Aorta (tissue), 5 donors: Measurements from ENCODE around the gene PNCK. TPM values are rescaled to one million over a fixed set of nuclear protein-coding genes. Genes with fewer than 3 reads are reported as not detected.

Source experiments
- ATAC-seq: fragments of 200-7000 bp; cut with Tn5 transposase; one replicate; pipeline ENCODE4 v1.9.1; 2022; ENCODE audit warnings: moderate library complexity; ENCODE audit not compliant: low FRiP score
- DNase-seq, 2 donors: peaks; one replicate each; pipeline ENCODE4 v3.0.0-alpha.2; 2020
- H3K27ac ChIP-seq, 2 donors: one replicate each; pipeline ENCODE4 v1.5.1; 2013; ENCODE audit warnings: low read length in 2 of 2, mild to moderate bottlenecking in 2 of 2, moderate library complexity in 2 of 2, control low read depth in 1 of 2, inconsistent platforms in 1 of 2, low read depth in 1 of 2
- H3K27me3 ChIP-seq, 2 donors: one replicate each; pipeline ENCODE4 v1.6.1; 2013; ENCODE audit warnings: control low read depth in 1 of 2, low read length in 1 of 2, mild to moderate bottlenecking in 1 of 2, moderate library complexity in 1 of 2; ENCODE audit not compliant: insufficient read depth in 2 of 2, control insufficient read depth in 1 of 2
- H3K36me3 ChIP-seq, 2 donors: one replicate each; pipeline ENCODE4 v1.6.1; 2013; ENCODE audit warnings: control low read depth in 1 of 2, low read length in 1 of 2, mild to moderate bottlenecking in 1 of 2; ENCODE audit not compliant: insufficient read depth in 2 of 2, control insufficient read depth in 1 of 2
- H3K4me1 ChIP-seq, 2 donors: one replicate each; pipeline ENCODE4 v1.6.1; 2013; ENCODE audit warnings: low read length in 2 of 2, control low read depth in 1 of 2, mild to moderate bottlenecking in 1 of 2, moderate library complexity in 1 of 2; ENCODE audit not compliant: insufficient read depth in 2 of 2, control insufficient read depth in 1 of 2
- H3K4me3 ChIP-seq, 2 donors: one replicate each; pipeline ENCODE4 v1.5.1; 2013; ENCODE audit warnings: low read length in 2 of 2, control low read depth in 1 of 2, mild to moderate bottlenecking in 1 of 2
- H3K9me3 ChIP-seq: one replicate; pipeline ENCODE4 v1.6.1; 2013; ENCODE audit warnings: mild to moderate bottlenecking, low read length; ENCODE audit not compliant: control insufficient read depth
- WGBS, 2 donors: extraction: QIAGEN DNeasy Blood & Tissue Kit; methylation state at CpG; one replicate each; pipeline ENCODE4 v1.1.7; 2013; 5-methylcytosine and 5-hydroxymethylcytosine counted together
- intact Hi-C, 2 donors: fragments of 100-400 bp; cut with DNase I; formaldehyde crosslinking; loops; one replicate each; pipeline versions ENCODE4 v1.14.2 to v1.15.0; 2022
- polyA plus RNA-seq, 2 donors: library from polyadenylated mRNA; stranded (reverse); fragments of 200-250 nt; gene quantifications; one replicate each; pipeline ENCODE4 v1.2.3, GENCODE V29; 2013
- total RNA-seq, 2 donors: library from RNA; stranded (reverse); fragmentation: NEBNext Ultra II Directional; extraction: Animal tissue kit (Norgen Biotek cat#: 25700); gene quantifications; one replicate each; pipeline ENCODE4 v1.2.1, GENCODE V29; 2021
- donor health status: healthy with polysubstance abuse.
- donor health status: Bipolar disorder and iron deficiency.
- donor health status: DM: no; HTN: no; CAD: no.
- donor health status: DM: no; HTN: no; CAD: no.
- donor health status: DM: yes; HTN: yes; CAD: no.

Gene PNCK
- total and polyA plus RNA-seq, 4 donors = 3.0 to 4.9 (median 4.3) TPM; not detected in 1

DNA sequence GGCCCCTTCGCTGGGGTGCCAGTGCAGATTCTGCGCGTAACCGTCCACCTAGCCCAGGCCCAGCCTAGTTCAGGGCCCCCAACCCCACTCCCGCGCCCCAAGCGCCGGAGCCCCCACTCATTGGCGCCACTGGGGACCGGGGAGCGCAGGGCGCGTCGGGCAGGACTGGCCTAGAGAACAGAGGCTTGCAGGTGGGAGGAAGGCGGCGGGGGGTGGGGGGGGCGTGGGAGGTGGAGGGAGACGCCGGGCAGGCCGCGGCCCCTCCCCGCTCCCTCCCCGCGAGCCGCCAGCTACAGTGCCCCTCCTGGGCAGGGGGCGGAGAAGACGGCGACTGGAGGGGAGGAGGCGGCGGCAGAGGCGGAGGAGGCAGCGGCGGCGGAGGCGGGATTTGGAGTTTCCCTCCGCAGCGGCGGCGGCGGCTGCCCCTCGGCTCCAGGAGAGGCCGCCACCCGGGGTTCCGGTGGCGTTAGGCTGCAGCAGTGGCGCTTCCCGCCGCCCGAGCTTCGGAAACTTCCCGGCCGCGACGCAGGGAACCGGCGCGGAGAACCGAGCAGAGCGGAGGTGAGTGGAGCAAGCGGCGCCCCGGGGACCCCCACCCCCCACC lies 31.5 kb downstream of the PNCK start:
- H3K27me3 ChIP-seq = no peaks in the 10 kb centered on the region
- intact Hi-C loops = no loop called here
- H3K9me3 ChIP-seq = no peaks in the 10 kb centered on the region
- H3K4me3 ChIP-seq = no peak overlapping the region
- ATAC-seq (no peak), DNase-seq (peak; percentile 24 to 61)
- 1 to 38% methylated on average over 33 to 62 of the region's 62 CpGs for WGBS, 2 donors
- no peaks in the 10 kb centered on the region for H3K36me3 ChIP-seq
- no peaks in the 10 kb centered on the region for H3K4me1 ChIP-seq
- no peak overlapping the region for H3K27ac ChIP-seq

DNA sequence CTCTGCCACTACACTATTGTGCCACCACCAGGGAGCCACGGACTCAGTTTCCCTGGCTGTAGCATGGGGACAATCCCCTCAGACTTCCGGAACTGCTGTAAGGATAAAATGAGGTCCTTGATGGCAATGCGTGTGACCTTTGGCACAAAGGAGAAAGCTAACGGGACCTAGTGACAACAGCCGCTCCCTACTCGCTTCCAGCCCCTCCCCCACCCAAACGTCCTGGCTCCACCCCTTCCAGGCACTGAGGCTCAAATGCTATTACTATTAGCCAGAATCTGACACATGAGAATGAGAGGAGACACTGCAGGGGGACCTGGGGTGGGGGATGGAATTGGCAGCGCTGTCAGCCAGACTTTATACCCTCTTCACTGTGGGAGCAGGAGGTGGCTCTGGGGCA lies 32.0 kb downstream of the PNCK start:
- Histone ChIP-seq H3K4me3 (no peak overlapping the region), H3K36me3 (no peaks in the 10 kb centered on the region), H3K9me3 (no peaks in the 10 kb centered on the region), H3K4me1 (no peaks in the 10 kb centered on the region), H3K27ac (no peak overlapping the region), H3K27me3 (no peaks in the 10 kb centered on the region)
- intact Hi-C loops = no loop called here
- WGBS, 2 donors = 18 to 26% methylated on average over 8 of the region's 8 CpGs
- DNase-seq = no peak
- ATAC-seq = no peak

DNA sequence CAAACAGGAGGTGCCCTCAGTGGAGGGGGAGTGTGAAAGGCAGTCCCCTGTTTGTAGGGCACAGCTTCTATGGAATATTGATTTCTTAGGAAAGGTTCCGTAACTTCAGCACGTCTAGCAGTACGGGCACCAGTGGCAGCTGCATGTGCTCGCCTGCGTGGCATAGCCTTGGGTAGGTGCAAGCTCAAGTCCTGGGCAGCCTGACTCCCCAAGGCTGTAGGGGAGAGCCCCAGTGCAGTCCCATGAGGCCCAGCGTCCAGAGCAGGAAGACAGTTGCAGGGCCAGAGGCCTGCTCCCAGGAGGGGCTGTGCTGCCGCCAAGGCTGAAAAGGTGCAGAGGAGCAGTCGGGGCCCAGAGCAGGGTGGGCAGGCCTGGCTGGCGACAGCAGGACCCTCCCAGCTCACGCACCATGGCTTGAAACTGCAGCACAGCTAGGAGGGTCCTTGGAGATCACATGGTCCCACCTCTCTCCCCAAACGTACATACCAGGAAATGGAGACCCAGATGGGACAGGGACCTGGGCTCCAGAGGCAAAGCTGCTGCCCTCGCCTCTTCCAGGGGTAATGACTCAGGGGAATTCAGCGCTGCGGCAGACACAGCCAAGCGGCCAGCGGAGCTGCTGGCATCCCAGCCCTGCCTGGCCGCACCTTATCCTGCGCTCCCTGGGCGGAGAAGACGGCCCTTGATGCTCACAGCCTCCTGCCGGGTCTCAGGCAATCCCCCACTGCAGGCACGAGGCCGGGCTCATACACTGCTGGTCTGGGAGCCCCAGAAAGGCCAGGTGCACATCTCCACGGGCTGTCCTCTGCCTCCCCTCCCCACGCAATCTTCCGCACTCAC lies 32.7 kb downstream of the PNCK start:
- Histone ChIP-seq H3K4me1 (no peaks in the 10 kb centered on the region), H3K36me3 (no peaks in the 10 kb centered on the region), H3K4me3 (no peak overlapping the region), H3K9me3 (no peaks in the 10 kb centered on the region), H3K27ac (no peak overlapping the region), H3K27me3 (no peaks in the 10 kb centered on the region)
- no peak for ATAC-seq
- WGBS, 2 donors = 71 to 78% methylated on average over 23 to 26 of the region's 26 CpGs
- peak in 1 of 2 donors; percentile 34 for DNase-seq
- intact Hi-C loops = no loop called here

DNA sequence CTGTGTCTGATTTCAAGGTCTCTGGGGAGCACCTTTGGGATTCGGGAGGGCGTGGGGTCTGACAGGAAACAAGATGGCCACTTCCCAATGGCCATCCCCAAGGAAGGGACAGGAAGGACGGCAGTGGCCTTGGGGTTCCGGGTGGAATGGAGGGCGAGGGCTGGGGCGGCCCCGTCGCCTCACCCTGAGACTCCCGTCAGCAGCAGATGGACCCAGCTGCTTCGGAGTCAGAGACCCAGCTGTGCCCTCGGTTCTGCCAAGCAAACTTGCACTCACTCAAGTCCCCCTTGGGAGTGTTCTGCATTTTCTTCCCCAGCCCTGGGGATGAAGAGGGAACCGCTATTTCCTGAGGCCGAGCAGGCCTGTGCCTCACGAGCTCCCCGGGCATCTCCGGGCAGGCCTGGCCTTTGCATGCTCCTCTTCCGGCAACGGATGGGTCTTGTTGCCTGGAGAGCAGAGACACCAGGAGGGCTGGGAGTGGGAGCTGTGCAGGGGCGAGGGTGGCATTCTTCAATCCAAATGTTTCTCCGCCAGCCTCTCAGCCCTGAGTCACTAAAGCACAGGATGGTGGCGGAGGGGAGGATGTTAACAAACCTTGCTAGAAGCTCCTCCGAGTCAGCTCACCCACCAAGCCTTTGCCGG lies 33.4 kb downstream of the PNCK start:
- Histone ChIP-seq H3K36me3 (no peaks in the 10 kb centered on the region), H3K4me3 (no peak overlapping the region), H3K27ac (no peak overlapping the region), H3K27me3 (no peaks in the 10 kb centered on the region), H3K9me3 (no peaks in the 10 kb centered on the region), H3K4me1 (no peaks in the 10 kb centered on the region)
- intact Hi-C loops = no loop called here
- DNase-seq (no peak), ATAC-seq (no peak)
- WGBS, 2 donors = 84 to 92% methylated on average over 23 of the region's 23 CpGs

DNA sequence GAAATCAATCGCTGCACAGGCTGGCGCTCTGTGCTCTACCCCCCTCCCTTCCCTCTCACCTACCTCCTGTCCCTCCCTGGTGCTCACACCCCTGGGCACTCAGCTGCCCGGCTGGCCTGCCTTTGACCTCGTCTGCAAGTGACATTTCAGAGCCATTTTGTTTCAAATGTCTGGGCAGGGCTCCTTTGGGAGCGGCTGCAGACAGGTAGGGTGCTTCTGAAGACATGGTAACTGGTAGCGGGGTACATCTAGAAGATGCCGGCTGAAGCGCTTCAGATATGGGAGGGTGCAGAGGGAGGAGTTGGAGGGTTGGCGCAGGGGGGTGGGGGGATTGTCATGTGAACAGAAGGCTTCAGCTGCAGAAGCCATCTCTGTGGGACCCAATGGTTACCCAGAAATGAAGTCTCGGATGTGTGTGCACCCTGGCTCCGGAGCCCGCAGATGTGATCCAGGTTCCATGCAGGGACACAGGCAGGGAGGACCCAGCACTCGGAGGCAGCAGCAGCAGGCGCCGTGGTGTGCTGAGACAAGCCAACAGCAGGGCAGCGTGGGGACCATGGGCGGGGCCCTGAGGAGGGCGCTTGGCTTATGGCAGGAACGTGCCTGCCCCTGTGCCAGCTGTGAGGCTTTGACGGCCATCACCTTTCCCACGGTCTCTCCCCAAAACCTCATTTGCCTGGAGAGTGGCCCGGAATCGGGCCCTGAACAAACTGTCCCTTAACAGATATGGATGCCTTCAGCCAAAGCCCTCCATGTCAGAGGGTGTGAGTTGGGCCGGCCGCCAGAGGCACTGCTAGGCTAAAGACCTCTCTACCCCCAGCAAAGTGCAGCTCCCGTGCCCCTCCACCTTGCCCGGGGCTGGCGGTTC lies 34.2 kb downstream of the PNCK start:
- Histone ChIP-seq H3K4me1 (no peaks in the 10 kb centered on the region), H3K4me3 (no peak overlapping the region), H3K36me3 (no peaks in the 10 kb centered on the region), H3K27ac (no peak overlapping the region), H3K9me3 (no peaks in the 10 kb centered on the region), H3K27me3 (no peaks in the 10 kb centered on the region)
- WGBS, 2 donors = 81 to 89% methylated on average over 27 to 28 of the region's 28 CpGs
- DNase-seq (peak; percentile 42 to 71), ATAC-seq (no peak)
- intact Hi-C loops = no loop called here

DNA sequence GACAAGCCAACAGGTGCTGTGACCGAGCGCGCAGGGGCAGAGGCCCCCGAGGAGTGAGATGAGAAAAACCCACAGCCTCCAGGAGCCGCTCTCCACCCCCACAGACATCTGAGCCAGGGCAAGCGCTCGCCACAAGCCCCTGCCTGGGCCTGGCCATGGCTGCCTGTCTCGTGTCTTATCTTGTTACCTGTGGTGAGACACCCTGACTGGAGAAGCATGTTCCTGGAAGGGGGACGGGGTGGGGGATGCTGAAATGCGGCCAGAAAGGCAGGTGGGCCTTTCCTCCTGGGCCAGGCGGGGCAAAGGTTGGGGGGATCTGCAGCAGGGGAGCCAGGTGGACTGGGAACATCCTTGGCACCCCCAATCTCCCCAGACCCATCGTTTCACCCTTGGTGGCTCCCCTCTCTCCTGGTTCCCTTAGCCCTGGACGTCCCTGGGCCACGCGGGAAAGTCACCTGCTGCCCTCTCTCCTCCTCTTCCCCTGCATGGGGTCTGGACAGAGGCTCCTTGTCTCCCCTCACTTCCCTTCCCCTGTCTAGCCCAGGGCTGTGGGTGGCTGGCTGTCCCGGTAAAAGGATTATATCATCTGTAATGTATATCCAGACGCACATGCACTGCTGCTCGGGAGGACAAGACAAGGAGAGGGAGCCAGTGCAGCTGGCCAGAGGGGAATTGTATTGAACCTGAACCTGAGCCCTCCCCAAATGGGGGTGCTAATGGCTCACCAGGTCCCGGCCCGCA lies 35.0 kb downstream of the PNCK start:
- intact Hi-C loops = no loop called here
- H3K27me3 ChIP-seq = no peaks in the 10 kb centered on the region
- 87 to 93% methylated on average over 19 to 20 of the region's 20 CpGs for WGBS, 2 donors
- no peaks in the 10 kb centered on the region for H3K4me1 ChIP-seq
- ATAC-seq (no peak), DNase-seq (no peak)
- H3K9me3 ChIP-seq = no peaks in the 10 kb centered on the region
- H3K36me3 ChIP-seq = no peaks in the 10 kb centered on the region
- H3K27ac ChIP-seq = no peak overlapping the region
- no peak overlapping the region for H3K4me3 ChIP-seq

DNA sequence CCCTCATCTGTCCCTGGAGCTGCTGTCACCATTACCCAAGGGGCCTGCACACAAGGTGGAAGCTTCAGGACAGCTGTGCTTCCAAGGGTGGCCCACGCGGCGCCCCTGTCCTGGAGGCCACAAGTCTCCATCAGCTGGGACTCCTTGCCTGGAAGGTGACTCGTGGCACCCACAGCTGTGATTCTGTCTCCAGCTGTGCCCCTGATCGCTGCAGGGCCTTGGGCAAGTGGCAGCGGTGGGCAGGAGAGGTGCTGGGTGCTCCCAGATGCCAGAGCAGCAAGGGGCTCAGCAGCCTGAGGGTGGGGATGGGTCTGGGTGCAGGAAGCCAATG lies 35.6 kb downstream of the PNCK start:
- intact Hi-C loops = no loop called here
- WGBS, 2 donors = 91 to 93% methylated on average over 6 of the region's 6 CpGs

More for the DNA sequence above, 35.6 kb downstream of the PNCK start:
- Histone ChIP-seq H3K27ac (no peak overlapping the region), H3K27me3 (no peaks in the 10 kb centered on the region), H3K36me3 (no peaks in the 10 kb centered on the region), H3K4me3 (no peak overlapping the region), H3K4me1 (no peaks in the 10 kb centered on the region), H3K9me3 (no peaks in the 10 kb centered on the region)
- DNase-seq = no peak
- ATAC-seq = no peak
